Hepatocyte (in vitro differentiated cells): Measurements from ENCODE around the gene CRADD.

Experiments
- CTCF ChIP-seq: fragments of 200-600 bp; sonication (generic); IDR thresholded peaks from 2 replicates; pipeline ENCODE4 v1.5.1; 2016; ENCODE audit warnings: antibody characterized with exemption, mild to moderate bottlenecking; ENCODE audit not compliant: poor library complexity
- EZH2 ChIP-seq: fragments of 200-600 bp; sonication (generic); IDR thresholded peaks from 2 replicates; pipeline ENCODE4 v1.6.1; 2016; ENCODE audit warnings: antibody characterized with exemption, mild to moderate bottlenecking, borderline replicate concordance
- EZH2phosphoT487 ChIP-seq: fragments of 200-600 bp; sonication (generic); IDR thresholded peaks from one replicate; pipeline ENCODE4 v1.6.1; 2018; ENCODE audit warnings: antibody characterized with exemption, mild to moderate bottlenecking, low read depth, moderate library complexity; ENCODE audit not compliant: unreplicated experiment, severe bottlenecking

DNA sequence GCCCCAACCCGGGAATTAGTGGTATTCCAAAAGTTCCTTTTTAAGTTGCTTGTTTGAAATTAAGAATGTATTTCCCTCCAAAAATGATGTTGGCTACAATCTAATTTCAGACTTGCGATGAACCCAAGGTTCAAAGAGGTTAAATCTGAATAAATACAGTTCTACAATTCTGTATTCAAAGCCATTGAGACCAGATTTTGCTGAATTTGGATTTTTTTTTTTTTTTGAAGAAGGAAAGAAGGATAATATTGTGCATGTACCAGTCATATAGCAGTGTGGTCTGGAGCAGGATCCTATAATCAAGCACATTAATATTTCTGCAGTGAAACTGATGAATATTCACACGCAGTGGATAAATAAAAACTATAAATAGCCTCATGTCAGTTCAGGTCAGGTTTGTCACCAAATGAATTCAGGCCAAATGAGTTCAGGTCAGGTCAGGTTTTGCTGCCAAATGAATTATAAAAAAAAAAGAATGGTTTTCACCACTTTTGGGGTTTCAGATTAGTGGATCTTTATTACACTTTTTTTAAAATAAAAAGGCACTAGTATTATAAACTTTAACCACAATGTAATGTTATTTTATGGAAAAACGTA lies 69.5 kb downstream of the CRADD start:
- no peak for TF ChIP-seq CTCF
- no peak for TF ChIP-seq EZH2phosphoT487
- no peak for TF ChIP-seq EZH2
